Measurements from ENCODE around the gene KHDRBS2.

KHDRBS2 gene

GRCh38 chr6:62285612-62286469 lies at the start of gene KHDRBS2:
Gene KHDRBS2 (minus strand): TSS chr6:62286225.
- no peak for DNase-seq

DNA sequence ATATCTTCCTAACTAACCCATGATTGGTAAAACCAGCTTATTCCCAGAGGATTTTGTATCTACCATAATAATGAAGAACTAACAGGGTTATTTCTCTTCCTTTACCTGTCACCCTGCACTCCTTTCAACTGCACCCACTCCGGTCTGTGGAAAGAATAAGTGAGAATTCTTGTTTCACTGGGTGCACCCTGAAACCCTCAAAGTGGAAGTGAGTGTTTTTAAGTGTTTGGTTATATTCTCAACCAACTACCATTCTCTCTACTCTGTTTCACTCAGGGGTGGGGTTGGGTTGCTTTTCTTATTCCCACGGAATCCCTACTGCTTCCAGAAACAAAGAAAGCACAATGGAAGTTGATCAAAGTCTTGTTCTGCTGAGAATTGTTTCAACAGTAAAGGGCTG lies 42.6 kb upstream of the KHDRBS2 start:
- no peak for DNase-seq

DNA sequence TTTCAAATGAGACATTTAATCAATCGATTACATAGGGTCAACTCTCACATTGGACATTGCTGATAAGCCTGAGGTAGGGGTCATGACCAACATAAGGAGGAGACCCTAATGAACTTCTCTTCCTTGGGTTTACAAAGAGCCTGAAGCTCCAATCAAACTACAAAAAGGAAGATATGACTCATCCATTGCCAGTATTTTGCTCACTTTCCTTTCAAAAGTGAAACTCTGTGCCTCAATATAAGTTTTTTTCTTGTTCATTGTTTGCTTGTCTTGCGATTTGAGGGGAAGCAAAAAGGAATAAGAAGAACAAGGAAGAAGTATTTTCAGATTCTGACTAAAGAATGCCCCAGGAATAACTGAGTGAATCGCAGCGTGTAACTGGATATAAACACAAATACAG lies 38.8 kb upstream of the KHDRBS2 start:
- DNase-seq, result no peak

- DNase-seq, result no peak
Observed at GRCh38 chr6:62323818-62324431, 37.9 kb upstream of the KHDRBS2 start.

DNA sequence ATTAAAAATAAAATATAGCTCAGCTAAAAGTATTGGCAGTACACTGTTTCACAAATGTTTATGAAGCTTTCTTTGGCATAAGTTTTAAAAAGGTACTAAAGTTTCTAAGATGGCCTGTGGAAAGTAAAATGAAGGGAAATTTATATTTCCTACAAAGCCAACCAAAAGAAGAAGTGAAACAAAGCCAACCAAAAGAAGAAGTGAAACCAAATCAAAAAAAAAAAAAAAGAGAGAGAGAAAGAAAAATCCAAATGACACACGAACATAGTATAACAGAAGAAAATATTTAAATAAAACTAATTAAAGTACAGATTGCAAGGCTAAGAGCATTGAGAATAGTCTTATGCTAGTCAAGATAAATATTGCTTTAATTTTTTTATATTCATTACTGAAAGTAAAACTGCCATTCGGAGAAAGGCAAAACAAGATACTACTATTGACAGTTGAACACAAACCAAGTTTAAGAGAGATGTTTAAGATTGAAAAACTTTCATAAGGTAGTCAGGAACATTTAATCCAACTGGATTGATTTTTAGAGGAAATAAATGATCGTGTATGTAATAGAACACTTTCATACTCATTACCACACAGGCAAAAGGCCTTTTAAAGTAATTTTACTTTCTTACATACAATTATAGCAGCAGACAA lies 12.8 kb upstream of the KHDRBS2 start:
- DNase-seq, result no peak

DNA sequence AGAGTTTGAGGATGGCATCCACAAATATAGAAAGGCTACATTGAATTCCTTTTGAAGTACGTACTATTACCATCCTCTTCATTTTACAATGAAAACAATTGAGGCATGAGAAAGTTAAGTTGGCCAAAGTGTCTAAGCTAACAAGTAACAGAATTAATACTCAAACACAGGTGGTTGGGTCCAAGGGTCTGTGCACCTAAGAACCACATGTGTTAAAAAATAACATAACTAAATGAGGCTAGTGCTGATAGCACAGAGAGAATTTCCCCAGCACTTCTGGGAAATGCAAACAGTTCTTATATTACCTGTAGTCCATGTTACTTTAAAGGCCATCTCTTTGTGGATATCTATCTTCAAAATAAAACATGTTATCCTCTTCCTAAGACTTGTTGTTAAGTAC lies 10.5 kb upstream of the KHDRBS2 start:
- no peak for DNase-seq

- DNase-seq, result no peak
Observed at GRCh38 chr6:62288974-62289373, 2.9 kb upstream of the KHDRBS2 start.

DNA sequence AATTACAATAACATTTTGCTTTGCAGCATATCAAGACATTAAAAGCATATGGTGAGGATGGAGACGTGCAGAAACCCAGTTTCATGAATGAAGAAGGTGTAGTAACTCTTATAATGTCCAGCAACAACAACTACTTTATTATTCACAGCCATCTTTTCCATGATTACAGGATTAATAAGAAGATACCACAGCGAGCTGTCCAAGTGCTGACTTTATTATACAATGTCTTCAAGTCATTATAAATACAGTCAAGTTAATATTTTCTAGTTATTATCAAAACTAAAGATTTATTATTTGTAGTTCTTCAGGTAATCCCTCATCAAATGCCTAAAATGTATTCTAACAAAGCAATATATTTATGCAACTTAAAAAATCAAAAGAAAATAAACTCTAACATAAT lies 2.5 kb upstream of the KHDRBS2 start:
- DNase-seq, result no peak

- DNase-seq, result no peak
Observed at GRCh38 chr6:62286470-62286843, 432 bp upstream of the KHDRBS2 start.

DNA sequence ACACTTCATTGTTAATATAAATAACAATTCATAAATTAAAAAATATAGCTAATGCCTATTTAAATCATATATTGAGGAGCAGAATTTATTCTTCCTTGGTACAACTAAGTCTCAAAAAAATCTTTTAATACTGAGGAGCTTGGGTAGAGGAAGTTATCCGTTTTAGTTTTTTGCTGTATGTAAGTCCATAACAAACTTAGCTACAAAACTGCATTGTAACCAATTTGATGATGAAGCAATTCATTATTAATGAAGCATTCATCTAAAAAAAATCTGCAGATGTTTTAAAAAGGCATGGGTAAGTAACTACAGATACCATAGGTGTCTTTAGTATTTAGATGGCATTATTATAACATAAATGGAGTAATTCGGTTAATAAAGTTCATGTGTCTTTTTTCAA lies 1.3 kb downstream of the KHDRBS2 start:
- DNase-seq, result no peak

- no peak for DNase-seq
Observed at GRCh38 chr6:62283796-62284411, 2.1 kb downstream of the KHDRBS2 start.

- no peak for DNase-seq
Observed at GRCh38 chr6:62283365-62283764, 2.7 kb downstream of the KHDRBS2 start.

DNA sequence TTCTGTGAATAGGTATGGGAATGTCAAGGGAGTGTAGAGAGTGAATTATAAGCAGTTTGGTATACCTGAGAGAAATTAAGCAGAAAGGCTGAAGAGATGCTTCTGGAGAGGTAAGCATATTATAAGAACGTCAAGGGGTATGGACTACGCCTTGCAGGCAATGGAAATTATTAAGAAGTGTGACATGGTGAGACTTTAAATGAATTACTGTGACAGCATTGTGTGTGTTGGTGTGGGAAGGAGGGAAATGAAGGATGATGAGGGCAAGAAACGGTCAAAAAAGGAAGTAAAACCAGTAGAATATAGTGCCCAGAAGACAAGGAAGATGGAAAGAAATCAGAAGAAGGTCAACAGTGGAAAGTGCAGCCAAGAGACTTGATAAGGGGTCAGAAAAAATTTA lies 5.9 kb downstream of the KHDRBS2 start:
- no peak for DNase-seq

GRCh38 chr6:62272114-62272513 lies 13.9 kb downstream of the KHDRBS2 start:
- no peak for DNase-seq

DNA sequence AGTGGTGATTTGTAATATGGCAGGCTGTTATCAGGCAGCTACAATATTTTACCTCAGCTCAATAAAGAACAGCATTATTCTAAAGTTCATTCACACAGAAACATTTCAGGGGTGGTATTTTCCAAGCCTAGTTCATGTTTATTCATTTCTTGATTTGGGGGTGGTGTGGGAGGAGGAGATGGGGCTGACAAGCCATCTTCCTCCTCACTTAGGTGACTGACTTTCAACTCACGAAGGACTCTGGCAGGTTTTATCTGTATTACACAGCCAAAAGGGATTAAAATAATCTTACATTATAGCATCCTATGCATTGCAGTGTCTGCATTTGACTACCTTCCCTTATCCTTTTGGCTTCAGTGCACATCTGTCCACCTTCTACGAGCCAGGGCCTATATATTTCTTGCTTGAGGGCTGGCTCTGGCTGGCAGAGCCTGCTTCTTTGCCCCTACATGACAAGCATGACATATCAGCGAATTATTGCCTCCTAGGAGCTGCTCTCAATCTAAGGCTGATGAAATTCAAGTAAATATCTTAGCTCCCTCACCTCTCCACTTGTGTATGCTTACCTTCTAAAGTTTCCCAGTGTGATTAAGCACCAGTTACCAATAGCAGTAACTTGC lies 20.0 kb downstream of the KHDRBS2 start:
- DNase-seq, result no peak

GRCh38 chr6:62262283-62262682 lies 23.7 kb downstream of the KHDRBS2 start:
- DNase-seq, result no peak

DNA sequence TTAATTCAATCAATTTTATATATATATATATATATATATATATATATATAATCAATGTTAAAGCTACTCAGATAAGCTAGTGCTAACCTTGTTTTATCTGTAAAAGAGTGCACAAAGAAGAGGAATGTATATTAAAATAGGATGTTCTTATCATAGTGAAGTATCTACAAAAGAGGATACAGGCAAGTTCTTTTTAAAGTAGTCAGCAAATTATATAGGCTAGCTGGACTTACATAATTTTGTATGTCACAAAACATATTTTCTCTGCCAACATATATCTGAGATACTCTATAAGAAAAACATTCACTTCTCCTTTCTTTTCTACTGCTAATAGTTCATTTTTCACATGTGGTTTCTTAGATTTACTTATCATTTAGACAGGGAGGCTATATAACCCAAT lies 39.9 kb downstream of the KHDRBS2 start:
- no peak for DNase-seq

GRCh38 chr6:62236784-62237183 lies 49.2 kb downstream of the KHDRBS2 start:
- DNase-seq, result no peak

DNA sequence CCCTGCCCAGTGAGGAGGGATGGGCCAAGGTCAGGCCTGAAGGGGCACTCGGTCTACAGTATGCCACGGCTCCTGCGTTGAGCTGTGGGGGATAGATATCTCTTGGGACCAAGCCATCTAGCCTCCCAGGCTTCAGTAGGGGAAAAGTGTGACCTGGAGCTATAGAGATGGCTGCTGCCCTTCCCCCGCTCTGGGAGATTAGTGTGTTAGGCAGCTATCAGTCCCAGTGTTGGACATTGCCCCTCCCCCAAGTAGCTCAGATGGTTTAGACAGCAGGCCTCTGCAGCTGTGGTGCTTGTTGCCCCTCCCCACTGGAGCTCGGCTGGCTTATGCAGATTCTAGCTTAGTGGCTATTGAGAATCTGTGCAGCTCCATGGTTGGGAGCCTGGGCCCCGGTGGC lies 56.8 kb downstream of the KHDRBS2 start:
- DNase-seq, result no peak

GRCh38 chr6:62217866-62218265 lies 68.2 kb downstream of the KHDRBS2 start:
- DNase-seq, result no peak

- DNase-seq, result no peak
Observed at GRCh38 chr6:62202078-62202477, 83.9 kb downstream of the KHDRBS2 start.

GRCh38 chr6:62192593-62192992 lies 93.4 kb downstream of the KHDRBS2 start:
- DNase-seq, result no peak

GRCh38 chr6:62175195-62175594 lies 110.8 kb downstream of the KHDRBS2 start:
- no peak for DNase-seq
